Measurements from ENCODE around the gene RPL6. TPM values are rescaled to one million over a fixed set of nuclear protein-coding genes. Genes with fewer than 3 reads are reported as not detected.

The RPL6 gene
- total and polyA plus RNA-seq, 2 experiments from 2014 or later, result 320 to 2,038 TPM

Other genes with a start within 250 kb of the RPL6 start
- gene HECTD4, start 27.2 kb downstream of the RPL6 start, total RNA-seq, result 16.0 and 33.7 TPM in 2 replicates
- gene HECTD4, start 27.2 kb downstream of the RPL6 start, polyA plus RNA-seq, result 29.4 and 34.4 TPM in 2 replicates
- gene PTPN11, start 9.3 kb upstream of the RPL6 start, total RNA-seq, result 54.9 and 55.8 TPM in 2 replicates
- 40.9 and 47.1 TPM in 2 replicates for gene PTPN11, start 9.3 kb upstream of the RPL6 start, polyA plus RNA-seq

All from cardiac muscle cell (in vitro differentiated cells and primary cell).